H4 (cell line): ENCODE data around the gene FGGY. TPM values are rescaled to one million over a fixed set of nuclear protein-coding genes. Genes with fewer than 3 reads are reported as not detected.

Experiments used
- DNase-seq: peaks from one replicate; pipeline ENCODE4 v3.0.0-alpha.2; 2015; ENCODE audit warnings: low spot score
- total RNA-seq: library from RNA; depleted of rRNA; stranded (reverse); fragments of >200 nt; shearing (Covaris generic); gene quantifications from 2 replicates; pipeline ENCODE4 v1.2.3, GENCODE V29; 2014

The FGGY gene
- total RNA-seq, 1 experiment from 2014 or later = 8.4 TPM

DNA sequence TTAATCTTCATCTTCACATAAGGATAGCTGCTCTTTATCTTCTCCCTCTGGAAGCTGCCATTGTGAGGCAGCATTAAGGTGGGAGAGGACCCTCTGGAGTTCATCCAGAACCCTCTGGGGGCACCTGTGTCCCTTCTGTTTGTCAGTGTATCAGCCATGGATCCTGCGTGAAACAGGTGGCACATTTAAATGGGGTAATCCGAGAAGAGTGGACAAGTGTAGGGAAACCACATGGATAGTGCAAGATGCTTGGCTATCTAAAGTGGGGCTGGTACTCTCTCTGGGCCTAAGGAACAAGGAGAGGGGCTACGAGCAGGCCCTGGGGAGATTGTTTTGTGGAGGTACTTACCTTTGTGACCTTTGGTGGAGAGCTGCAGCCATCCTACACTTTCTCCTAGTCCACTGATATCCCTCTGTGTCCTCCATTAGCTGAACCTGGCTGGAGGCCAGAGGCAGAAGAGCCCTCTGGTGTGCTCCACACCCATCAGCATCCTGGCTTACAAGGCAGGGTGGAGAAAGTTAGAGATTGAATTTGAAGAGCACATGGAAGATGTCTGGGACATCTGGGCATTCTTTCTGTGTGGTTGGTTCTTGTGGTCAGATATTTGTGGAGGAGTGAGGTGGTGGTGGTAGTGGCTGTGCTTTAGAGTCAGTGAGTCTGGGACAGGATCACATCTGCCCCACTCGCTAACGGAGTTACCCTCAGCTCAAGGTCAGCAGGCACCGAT lies 117.7 kb downstream of the FGGY start:
- DNase-seq = no peak

DNA sequence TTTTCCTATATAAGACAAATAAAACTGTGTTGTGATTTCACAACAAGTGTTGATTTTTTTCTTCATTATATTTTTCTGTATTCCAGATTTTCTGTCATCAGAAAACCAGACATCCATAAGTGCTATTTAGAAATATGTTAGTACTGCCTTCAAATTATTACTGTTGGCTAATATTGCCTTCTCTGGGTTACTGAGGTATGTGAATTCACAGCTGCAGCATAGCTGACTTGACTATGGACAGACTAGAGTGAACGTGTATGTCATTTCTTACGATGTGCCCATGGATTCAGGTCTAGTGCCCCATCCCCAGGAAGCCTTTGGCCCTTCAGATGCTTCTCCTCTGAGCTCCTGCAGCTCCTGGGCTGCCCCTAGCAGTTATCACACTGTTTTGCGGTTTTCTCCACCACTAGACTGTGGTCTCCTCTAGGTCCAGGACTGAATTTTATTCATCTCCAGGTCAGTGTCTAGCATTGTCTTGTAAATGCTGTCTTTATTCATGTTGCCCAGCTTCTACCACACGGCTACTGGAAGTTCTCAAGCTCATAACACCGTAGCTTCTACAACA lies 118.5 kb downstream of the FGGY start:
- DNase-seq = no peak

DNA sequence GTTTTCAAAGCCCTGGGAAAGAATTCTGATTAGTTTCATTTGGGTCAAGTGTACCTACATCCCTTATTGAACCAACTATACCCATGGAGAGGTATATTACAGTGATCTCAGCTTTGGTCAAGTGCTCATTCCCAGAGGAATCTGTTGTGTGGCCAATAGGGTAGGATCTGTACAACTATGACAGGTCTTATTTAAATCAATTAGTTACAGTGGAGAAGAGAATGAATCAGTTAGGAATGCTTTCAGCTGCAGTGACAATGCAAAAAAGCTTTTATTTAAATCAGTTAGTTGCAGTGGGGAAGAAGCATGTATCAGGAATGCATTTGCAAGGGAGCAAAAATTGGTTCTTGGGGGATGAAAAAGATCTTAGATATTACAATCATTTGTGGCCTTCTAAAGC lies 119.0 kb downstream of the FGGY start:
- no peak for DNase-seq

DNA sequence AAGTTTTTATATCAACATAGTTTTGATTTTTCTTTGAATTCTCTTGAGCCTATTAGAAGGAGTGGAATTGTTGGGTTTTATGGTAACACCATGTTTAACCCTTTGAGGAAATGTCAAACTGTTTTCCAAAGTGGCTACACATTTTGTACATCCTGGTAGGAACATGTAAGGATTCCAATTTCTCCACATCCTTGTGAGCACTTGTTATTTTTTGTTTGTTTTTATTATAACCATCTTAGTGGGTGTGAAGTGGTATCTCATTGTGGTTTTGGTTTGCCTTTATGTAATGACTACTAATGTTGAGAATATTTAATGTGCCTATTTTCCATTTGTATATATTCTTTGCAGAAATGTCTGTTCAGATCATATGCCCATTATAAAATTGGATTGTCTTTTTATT lies 120.5 kb downstream of the FGGY start:
- no peak for DNase-seq

DNA sequence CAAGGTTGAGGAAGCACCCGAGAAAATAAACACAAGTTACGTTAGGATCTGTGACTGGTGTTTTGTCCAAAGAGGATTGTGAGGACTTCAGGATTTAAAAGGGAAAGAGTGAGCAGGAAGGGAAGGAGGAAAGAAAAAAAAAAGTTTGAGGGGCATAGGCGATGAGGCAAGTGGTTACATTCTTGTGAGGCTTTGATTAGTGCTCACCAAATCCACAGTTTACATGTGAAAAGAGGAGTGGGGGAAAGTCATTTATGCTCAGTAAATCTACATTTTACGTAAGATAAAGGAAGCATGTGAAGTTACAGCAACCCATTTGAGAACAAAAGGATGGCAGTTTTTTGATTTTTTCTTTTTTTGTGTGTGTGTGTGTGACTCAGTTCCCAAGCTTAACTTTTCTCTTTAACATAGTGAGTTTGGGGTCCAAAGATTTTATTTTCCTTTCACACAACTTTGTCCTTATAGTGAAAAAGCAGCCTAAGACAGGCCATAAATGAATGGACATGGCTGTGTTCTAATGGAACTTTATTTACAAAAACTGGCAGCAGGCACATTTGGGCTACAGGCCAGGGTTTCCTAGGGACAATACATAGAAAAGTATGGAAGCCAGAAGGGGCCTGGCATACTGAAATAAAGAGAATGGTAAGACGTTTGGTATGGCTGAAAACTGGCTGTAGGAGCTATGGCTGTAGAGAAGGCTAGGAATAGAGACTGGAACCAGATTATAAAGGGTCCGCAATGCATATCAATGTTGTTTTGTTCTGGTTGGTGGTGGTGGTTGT lies 121.7 kb downstream of the FGGY start:
- no peak for DNase-seq

DNA sequence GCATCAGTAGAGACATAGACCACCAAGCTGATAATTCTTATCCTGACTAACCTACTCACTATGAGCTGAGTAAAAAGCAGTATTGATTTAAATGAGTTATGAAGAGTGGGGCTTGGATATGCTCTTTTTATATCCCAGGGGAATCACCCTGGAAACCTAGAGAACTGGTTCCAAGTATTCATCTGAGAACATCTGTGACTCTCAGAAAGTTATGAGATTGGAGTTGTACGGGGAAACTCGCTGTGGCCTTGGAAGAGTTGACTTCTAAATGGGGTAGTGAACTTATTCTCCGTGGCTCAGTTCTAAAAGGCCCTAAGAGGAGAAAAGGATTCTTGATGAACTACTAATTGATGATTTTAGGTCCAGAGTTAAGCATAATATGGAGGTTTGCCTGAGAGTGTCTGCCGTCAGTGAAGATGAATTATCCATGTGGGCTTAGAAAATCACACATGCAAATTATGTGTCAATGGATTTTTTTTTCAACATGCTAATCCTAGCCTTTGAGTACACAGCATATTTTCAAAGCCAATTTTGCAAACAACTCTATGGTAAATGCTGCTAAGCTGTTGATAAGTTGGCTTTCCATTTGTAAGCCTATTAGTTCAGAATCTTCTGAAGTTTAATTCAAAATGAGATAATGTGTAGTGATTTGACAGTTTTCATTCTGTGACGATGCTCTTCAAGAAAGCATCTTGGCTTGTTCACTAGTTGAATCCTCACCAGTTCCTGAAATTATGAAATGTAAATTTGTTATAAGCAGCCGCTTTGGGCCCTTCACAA lies 122.7 kb downstream of the FGGY start:
- no peak for DNase-seq

DNA sequence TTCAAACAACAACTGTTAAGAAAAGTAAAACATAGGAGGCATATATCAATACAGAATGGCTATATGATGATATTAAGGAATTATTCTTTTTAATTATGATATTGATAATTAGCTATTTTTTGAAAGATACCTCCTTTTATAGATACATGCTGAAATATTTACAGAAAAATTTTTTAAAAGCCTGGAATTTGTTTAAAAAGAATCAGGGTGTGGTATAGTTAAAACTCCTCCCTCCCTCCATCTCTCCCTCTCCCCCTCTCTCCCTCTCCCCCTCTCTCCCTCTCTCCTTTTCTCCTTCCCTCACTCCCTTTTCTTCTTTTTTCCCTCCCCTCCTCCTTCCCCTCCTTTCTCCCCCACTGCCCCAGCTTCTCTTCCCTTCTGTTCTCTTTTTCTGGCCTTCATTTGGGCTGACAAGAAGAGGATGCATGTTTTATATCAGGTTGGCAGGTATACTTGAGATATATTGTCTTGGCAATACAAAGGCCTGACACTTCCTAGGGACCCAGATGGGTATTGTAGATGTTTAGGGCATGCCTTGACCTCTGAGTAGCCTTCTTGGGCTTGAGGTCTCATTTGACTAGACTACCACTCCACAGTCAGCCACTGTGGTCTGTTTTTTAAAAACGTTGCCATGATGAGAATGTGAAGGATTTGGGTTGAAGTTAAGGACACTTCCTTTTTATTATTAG lies 124.5 kb downstream of the FGGY start:
- DNase-seq = no peak

DNA sequence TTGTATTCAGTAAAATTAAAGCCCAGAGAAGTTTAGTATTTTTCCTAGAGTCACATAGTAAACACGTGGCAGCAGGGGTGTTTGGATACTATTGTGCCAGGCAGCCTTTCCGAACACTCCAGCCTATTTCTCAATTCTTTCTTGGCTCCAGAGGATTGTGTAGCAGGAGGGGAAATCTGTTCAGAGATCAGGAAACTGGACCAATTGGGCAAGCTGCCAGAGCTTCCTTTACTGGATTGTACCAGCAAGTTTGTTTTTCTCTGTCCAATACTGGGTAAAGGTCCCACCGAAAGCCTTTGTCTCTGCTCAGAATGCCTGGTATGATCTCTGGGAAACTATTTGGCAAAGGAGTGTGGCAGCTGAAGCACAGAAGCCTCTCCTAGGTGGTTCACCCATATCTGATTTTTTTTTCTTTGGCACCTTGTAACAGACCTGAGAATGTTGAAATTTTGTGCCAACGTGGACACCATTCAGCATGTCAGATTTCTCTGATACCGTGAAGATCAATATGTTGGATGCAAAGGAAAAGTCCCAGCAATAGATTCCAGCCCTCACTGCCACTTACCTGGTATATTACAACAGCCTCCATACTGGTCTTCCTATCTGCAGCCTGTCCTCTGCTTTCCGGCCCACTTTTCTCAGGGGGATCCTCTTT lies 126.2 kb downstream of the FGGY start:
- no peak for DNase-seq

DNA sequence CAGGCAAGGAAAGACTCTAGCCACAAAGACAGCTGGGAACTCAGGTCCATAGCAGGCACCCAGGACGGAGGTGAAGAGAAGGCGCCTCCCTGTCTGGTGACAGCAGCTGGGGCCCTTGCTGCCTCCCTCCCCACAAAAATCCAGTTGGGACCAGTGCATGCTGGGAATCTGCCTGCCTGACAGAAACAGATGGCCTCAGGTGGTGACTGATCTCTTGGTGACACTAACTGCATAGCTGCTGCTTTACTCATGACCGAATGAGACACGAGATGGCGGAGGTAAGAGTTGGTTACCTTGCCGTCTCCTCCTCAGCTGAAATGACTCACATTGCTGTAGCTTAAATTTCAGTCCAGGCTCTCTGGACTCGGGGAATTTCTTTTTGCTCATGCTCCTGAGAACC lies 130.3 kb downstream of the FGGY start:
- DNase-seq = peak; percentile 87

DNA sequence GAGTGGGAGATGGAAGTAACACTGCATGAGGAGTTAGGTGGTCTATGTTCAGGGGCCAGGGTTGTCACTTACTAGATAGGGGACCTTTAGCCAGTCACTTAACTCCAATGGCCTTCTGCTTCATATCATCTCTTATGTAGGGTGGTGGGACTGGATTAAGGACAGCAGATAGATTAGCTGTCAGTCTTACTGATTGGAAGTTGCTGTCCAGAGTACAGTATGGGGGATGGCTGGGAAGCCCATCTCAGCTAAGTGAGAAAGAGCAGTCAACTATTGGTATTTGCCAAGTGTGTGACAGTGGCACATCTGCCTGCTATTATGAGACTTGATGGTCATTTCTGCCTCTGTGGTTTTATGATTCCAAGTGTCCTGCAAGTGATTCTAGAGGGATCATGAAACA lies 130.9 kb downstream of the FGGY start:
- DNase-seq = no peak

DNA sequence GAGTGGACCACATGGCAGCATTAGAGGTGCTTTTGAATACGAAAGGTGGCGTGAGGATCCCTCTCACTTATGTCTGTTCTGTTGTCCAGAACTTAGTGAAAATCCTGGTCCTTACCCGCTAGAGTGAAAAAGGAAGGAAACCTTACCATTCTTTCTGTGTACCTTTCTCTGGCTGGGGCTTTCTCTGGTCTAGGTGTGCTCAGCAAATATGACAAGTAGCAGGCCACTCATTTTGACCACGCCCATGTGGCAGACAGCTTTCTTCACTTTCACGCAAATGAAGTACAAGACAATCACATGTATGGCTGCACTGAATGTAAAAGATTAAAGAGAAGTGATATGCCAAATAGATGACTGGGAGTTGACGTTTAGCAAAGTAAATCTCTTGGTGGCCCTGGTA lies 131.9 kb downstream of the FGGY start:
- no peak for DNase-seq

DNA sequence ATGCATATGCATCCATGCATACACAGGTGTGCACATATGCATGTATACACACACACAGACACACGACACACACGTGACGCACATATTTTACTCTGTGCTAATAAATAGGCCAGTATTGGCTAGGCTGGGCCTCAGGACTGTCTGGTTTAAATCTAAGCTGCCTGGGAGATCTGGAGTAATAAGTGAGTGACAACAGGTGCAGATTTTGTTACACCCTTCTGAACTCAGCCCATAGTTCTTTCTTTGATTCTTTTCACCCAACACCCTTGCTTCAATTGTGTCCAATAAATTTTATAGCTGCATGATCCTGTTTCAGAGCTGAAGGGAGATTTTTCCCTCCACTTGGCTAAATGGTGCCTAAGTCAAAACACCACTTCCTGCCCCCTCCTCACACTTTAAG lies 132.8 kb downstream of the FGGY start:
- no peak for DNase-seq

DNA sequence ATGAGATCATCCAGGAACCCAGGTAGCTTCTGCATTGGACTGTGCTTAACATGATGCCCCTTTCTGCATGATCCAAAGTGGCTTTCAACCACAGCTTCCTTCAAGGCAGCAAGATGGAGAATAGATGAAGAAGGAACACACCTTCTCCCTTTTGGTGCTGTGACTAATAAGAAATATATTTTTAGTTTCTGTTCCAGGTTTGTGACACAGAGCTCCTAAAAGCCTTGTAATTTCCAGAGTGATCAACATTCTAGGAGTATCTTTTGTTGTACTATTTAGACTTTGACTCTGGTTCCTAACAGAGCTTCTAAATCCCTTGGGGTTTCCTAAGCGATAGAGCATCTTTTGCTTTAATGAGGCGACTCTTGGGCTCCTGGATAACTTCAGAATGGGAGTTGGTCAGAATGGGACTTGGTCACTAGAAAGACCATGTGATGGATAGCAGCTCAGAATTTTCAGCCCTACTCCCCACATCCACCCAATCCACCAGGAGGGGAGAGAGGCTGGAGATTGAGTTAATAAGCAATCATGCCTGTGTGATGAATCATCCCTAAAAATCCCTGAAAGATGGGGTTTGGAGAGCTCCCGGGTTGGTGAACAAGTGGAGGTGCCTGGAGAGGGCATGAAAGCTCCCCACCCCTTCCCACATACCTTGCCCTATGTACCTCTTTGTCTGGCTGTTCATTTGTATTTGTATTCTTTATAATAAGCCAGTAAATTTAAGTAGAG lies 134.8 kb downstream of the FGGY start:
- no peak for DNase-seq

DNA sequence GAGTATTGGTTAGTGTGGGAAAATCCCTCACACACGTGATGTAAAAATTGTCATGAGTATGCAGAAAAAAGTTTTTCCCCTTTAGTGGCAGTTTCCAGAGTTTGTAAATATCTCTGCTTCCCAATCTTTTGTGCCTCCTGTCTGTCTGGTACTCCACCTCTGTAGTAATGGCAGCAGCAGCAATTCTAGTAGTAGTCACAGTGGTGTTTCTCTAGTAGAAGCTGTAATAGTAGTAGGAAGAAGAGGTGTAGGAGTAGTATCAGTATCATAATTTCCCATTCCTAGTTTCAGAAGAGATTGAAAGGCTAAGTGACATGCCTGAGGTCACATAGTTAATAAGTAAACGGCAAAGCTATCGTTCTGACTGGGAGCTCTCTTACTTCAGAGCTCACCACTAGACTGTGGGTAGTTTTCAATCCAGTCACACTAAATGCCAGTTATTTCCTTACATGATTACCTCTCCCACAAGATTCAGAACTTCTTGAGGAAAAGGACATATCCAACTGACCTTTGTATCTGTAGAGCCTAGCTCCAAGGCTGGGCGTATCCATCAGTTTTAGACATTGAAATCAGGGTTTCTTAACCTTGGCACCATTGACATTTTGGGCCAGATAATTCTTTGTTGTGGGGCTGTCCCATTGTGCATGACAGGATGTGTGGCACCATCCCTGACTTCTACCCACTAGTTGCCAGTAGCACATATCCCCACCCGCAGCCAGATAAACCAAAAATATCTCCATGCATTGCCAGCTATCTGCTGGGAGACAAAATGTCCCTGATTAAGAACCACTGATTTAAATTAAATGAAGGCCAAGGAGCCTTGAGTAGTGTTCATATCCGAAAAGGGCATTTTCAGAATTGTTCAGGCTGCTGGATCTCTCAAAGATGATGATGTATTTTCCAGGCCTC lies 135.9 kb downstream of the FGGY start:
- DNase-seq = no peak

DNA sequence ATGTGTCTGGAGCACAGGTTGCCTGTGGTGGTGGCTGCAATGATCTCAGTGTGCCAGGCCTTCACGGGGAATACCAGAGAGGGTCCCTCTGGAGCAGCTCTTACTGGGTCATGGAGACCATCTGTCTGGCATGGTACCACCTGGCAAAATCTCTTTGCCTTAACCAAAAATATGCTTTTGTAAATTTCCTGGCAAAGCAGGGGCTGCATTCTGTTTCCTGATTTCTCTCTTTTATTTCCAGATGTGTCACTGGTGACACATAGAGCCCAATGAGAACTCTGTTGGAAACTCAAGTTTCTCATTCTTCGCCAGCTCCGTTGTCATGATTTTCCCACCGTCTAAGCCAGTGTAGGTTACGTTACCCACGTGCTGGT lies 136.5 kb downstream of the FGGY start:
- DNase-seq = peak; percentile 29

DNA sequence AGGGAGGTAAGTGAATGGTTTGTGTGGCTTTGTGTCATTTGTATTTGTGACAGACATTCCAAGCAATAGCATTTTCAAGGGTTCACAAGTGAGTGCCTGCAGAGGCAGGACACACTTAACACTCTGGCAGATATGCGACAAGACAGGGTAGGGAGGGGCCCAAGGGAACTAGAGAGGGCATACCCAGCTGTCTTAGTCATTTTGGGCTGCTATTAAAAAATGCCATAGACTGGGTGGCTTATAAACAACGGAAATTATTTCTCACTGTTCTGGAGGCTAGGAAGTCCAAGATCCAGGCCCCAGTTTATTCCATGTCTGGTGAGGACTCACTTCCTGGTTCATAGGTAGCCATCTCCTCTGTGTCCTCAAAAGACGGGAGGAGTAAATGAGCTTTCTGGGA lies 137.4 kb downstream of the FGGY start:
- DNase-seq = peak; percentile 84

DNA sequence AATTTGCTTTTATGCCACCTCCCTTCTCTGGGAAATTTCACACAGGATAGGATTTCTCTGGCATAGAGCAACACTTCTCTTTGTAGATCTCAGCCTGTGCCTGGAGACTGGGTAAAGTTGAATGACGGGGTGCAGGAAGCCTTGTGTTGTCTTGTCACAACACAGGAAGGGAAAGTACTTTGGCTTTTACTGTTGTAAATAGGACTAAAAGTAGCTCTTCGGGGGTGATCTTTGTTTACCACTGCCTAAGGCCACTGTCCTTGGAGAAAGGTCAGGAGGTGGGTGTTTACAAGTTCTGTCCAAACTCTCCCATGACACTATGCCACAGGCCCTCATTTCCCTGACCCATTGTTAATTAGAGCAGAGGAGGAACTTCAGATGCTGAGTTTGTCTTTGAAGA lies 139.7 kb downstream of the FGGY start:
- DNase-seq = no peak

DNA sequence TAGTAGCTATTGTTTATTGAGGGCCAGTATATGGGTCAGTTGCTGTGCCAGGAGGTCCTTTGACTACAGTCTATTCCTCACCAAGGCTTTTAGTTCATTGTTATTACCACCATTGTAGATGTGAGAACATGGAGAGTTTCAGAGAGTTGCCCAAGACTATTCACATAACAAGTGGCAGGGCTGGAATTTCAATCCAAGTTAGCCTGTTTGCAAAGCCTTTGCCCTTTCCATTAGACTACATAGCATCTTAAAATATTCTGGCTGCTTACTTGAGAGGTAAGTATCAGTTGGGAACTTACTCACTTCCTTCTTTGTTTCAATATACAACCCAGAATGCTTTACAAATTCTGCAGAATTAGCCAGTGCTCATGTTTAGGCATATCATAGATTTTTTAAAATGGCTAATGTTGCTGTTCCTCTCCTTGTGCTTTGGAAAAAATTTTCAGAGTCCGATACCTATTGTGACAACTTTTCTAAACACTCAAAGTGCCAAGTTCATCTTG lies 141.2 kb downstream of the FGGY start:
- no peak for DNase-seq

DNA sequence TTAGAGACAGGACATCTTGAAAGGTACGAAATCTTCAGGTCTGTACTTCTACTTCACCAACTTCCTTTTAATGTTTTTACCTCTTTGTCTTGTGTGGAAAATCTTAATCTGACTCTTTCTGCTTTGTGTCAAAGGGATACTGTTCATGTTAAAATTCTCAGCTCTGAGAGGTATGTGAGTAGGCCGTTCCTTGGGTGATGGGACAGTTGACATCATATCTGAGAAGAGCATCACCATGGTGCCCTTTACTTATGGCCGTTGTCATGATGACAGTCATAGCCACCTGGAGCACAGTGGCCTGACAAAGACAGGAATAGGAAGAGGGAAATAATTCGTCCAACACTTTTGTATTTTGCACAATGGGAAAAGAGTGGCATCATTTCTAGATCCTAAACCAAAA lies 145.6 kb downstream of the FGGY start:
- no peak for DNase-seq
